Measurements from ENCODE around the gene CRTAC1.
"Not testable (repeated sequence)": the region's sequence is repeated elsewhere in the genome, so short reads cannot be mapped to it uniquely, and the experiment has no call there.

Gene CRTAC1

GRCh38 chr10:97866524-97867219, 163.7 kb downstream of the CRTAC1 start:
- no peak for DNase-seq

GRCh38 chr10:97865488-97865887, 164.9 kb downstream of the CRTAC1 start:
- DNase-seq = no peak

- no peak for DNase-seq
Measured at GRCh38 chr10:97863808-97864207, 166.6 kb downstream of the CRTAC1 start.

- no peak for DNase-seq
Measured at GRCh38 chr10:97861924-97862323, 168.5 kb downstream of the CRTAC1 start.

GRCh38 chr10:97861097-97861750, 169.2 kb downstream of the CRTAC1 start:
- no peak for DNase-seq

GRCh38 chr10:97858001-97858439, 172.4 kb downstream of the CRTAC1 start:
- DNase-seq = no peak

GRCh38 chr10:97854743-97855142, 175.7 kb downstream of the CRTAC1 start:
- DNase-seq = no peak

- DNase-seq = no peak
Measured at GRCh38 chr10:97852840-97853405, 177.5 kb downstream of the CRTAC1 start.

GRCh38 chr10:97852277-97852676, 178.1 kb downstream of the CRTAC1 start:
- no peak for DNase-seq

- DNase-seq = no peak
Measured at GRCh38 chr10:97851341-97852001, 178.9 kb downstream of the CRTAC1 start.

GRCh38 chr10:97850446-97850845, 180.0 kb downstream of the CRTAC1 start:
- peak; percentile 39 for DNase-seq

GRCh38 chr10:97849687-97850402, 180.6 kb downstream of the CRTAC1 start, which contains the start of gene GOLGA7B:
TSS of gene GOLGA7B (plus strand) at chr10:97849843. CDS start at chr10:97850304, 461 bp downstream.
- DNase-seq = peak; percentile 74

GRCh38 chr10:97849103-97849686, 181.2 kb downstream of the CRTAC1 start:
- DNase-seq = no peak

- DNase-seq = no peak
Measured at GRCh38 chr10:97844678-97845077, 185.7 kb downstream of the CRTAC1 start.

- DNase-seq = not testable (repeated sequence)
Measured at GRCh38 chr10:97843972-97844371, 186.4 kb downstream of the CRTAC1 start.

- DNase-seq = no peak
Measured at GRCh38 chr10:97843281-97843671, 187.1 kb downstream of the CRTAC1 start.

GRCh38 chr10:97842656-97843280, 187.7 kb downstream of the CRTAC1 start:
- DNase-seq = no peak

GRCh38 chr10:97842114-97842513, 188.3 kb downstream of the CRTAC1 start:
- DNase-seq = not testable (repeated sequence)

- DNase-seq = not testable (repeated sequence)
Measured at GRCh38 chr10:97841166-97841565, 189.3 kb downstream of the CRTAC1 start.

- DNase-seq = no peak
Measured at GRCh38 chr10:97838091-97838490, 192.3 kb downstream of the CRTAC1 start.

- DNase-seq = no peak
Measured at GRCh38 chr10:97836446-97836845, 194.0 kb downstream of the CRTAC1 start.

GRCh38 chr10:97831259-97831658, 199.2 kb downstream of the CRTAC1 start:
- no peak for DNase-seq

All from activated CD4-positive, CD25-positive, alpha-beta regulatory T cell treated with anti-CD3 and anti-CD28 coated beads, Interleukin-2, amount 50 U/mL, for 72 hours (primary cell).